Germinal center (tissue), 1 donor: ENCODE data around the gene CNIH2.
A peak's percentile ranks its signal among the peaks of the same experiment; 100 is the strongest.
"Not testable (repeated sequence)": the region's sequence is repeated elsewhere in the genome, so short reads cannot be mapped to it uniquely, and the experiment has no call there.

Experiments used
- DNase-seq: peaks from one replicate; pipeline ENCODE4 v3.0.0; 2012; ENCODE audit warnings: mixed read lengths, low spot score

Gene CNIH2

DNA sequence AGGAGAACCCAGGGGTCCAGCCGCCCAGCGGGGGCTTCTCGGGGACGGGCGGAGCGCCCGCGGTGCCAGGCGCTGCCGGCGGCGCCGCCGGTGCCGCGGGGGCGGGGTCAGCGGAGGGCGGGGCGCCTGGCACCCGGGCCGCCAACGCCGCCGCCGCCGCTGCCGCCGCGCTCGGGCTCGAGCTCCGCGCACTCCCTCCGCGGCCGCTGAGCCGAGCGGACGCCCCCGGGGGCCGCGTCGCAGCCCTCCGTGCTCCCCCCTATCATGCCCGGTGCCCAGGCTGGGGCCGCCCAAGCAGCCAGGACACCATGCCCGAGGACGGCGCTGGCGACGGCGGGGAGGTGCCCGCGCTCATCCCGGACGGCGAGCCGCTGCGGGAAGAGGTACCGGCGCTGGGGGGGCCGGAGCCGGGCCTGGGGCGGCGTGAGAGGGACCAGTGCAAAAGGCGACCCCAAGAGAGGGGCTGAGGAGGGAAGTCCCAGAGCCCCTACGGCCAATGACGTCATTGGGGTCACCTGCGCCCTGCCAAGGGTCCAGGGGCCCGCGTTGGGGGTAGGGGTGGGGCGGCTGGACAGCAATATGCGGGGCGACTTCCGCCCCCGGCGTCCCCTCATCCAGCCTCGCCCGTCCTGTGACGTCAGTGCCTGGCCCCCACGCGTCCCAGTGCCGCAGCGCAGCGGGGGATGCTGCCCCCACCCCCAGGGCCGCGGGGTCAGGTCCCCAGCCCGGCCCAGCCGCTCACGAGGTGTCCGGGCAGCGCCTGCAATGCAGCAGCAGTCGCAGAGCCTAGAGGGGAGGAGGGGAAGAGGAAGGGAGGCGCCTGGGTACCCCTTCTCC, 13.9 kb downstream of the CNIH2 start, which contains the start of gene TMEM151A:
Gene TMEM151A (plus strand): TSS at position 189 of the 837 bp plus-strand sequence. CDS start 120 bp downstream, at position 309.
- peak; percentile 44 for DNase-seq

DNA sequence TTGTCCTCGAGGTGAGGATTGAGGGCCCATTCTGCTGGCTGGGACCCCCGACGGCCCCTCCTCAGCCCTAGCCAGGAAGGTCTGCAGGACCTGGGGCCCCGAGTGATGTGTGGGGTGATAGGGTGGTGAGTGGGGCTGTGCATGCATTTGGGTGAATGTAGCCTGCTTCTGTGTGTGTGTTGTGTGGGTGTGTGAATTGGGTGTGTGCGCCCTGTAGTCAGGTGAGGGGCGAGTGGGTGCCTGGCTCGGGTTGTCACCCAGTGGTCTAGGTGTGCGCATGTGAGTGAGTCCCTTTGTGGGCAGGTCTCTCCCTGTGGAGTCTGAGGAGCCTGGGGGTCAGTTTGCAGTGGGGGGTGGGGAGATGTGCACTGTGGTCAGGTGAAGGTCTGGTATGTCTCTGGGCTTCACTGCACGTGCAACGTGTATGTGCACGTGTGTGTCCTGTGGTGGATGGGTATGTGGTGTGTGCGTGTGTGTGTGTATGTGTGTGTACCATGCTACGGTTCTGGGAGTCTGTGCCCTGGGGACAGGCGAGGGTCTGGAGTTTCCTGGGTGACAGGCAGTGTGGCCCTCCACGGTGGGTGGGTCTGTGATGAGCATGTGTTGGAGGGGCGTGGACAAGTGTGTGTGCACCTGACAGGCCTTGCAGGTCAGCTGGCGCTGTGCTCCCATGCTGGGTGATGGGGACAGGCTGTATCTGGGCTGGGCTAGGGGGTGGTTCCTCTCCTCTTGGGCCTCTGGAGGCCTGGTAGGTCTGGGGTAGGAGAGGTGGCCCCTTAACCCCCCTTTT, 14.8 kb downstream of the CNIH2 start:
- no peak for DNase-seq

DNA sequence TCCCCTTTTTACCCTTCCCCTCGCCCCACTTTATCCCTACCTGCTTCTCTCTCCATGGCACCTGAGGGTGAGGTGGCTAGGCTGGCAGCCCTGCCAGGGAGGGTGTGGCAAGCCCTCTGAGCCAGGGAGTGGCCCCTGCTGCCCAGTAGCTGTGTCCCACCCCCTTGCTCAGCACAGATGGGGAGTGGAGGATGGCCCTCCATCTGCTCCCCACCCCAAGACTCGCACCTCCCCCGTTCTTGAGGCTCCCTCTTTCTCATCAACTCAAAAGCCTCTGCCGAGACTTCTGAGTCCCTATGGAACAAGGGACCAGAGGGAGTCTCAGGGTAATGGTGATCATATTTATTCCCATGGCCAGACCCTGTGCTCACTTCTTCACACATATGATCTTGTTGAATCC, 15.4 kb downstream of the CNIH2 start:
- no peak for DNase-seq

DNA sequence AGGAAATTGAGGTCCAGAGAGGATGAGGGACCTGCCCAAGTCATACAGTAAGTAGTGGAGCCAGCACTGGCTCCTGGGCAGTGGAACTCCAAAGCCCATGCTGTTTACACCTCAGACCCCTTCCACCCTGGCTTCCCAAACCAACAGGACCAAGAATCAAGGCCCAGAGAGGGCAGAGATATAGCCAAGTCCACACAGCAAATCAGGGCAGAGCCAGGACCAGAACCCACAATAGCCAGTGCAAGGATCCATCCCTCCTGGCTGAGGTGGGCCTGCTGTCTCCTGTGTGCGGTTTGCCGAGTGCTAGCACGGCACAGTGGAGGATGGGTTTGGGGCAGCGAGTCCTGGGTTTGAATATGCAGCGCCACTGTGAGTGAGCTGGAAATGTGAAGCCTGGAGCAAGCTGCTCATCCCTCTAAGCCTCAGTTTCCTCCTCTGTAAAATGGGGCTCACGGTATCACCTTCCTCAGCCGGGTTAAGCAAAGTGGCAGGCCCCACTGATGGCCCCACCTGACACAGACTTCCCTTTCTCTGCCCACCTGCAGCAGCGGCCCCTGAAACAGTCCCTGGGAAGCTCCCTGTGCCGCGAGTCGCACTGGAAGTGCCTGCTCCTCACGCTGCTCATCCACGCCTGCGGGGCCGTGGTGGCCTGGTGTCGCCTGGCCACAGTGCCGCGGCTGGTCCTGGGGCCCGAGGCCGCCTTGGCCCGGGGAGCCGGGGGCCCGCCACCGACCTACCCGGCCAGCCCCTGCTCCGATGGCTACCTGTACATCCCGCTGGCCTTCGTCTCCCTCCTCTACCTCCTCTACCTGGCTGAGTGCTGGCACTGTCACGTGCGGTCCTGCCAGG, 16.0 kb downstream of the CNIH2 start:
- DNase-seq: no peak

DNA sequence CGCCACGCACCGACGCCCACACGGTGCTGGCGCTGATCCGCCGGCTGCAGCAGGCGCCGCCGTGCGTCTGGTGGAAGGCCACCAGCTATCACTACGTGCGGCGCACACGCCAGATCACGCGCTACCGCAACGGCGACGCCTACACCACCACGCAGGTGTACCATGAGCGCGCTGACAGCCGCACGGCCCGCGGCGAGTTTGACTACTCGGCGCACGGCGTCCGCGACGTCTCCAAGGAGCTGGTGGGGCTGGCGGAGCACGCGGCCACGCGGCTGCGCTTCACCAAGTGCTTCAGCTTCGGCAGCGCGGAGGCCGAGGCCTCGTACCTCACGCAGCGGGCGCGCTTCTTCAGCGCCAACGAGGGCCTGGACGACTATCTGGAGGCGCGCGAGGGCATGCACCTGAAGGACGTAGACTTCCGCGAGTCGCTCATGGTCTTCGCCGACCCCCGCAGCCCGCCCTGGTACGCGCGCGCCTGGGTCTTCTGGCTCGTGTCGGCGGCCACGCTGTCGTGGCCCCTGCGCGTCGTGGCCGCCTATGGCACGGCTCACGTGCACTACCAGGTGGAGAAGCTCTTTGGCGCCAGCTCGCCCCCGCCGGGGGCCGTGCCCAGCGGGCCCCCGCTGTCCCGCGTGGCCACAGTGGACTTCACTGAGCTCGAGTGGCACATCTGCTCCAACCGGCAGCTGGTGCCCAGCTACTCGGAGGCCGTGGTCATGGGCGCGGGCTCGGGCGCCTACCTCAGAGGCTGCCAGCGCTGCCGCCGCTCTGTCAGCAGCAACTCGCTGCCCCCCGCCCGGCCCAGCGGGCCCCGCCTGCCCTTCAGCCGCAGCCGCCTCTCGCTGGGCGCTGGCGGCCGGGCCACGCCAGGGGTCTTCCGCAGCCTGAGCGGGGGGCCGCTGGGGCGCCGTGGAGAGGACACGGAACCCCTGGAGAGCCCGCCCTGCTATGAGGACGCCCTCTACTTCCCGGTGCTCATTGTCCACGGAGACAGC, 16.9 kb downstream of the CNIH2 start:
- DNase-seq: no peak

DNA sequence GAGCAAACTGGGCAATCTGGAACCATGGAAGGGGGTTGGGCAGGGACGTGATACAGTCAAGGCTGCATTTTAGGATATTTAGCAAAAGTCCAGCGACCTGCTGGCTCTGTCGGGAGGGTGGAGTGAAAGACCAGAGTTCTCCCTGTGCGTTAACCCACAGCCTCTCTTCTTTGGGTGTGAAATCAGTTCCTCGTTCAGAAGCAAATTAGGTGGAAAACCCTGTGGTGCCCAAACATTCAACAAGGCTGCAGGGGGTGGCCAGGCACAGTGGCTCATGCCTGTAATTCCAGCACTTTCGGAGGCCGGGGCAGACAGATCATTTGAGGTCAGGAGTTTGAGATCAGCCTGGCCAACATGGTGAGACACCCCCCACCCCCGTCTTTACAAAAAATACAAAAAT, 19.6 kb downstream of the CNIH2 start:
- no peak for DNase-seq

DNA sequence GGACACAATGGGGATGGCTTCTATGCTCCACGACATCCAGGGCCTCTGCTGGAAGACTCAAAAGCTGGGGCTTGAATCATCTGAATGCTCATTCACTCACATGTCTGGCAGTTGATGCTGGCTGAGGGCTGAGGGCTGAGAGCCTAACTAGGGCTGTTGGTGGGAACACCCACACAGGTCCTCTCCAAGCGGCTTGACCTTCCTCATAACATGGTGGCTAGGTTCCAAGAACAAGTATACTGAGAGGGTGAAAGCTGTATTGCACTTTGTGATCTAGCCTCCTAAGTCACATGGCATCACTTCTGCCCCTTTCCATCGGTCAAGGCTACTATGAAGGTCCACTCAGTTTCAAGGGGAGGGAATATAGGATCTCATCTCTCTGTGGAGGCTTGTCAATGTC, 21.2 kb downstream of the CNIH2 start:
- DNase-seq: no peak

DNA sequence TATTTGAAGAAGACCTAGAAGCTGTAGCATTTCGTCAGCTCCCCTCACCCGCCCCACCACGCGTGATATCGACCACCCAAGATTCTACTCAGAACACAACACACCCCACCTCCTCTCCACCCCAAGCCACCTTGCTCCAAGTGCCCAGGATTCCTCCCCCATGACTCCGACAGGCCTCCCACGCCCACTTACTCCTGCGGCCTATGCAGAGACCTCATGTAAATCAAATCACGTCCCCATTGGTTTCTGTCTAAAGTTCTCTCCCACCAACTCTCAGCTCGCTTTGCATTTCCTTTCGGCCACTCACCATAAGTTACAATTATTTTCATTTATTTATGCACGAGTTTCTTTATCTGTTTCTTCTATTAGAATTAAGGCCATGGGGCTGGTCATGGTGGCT, 24.7 kb downstream of the CNIH2 start:
- DNase-seq: no peak

DNA sequence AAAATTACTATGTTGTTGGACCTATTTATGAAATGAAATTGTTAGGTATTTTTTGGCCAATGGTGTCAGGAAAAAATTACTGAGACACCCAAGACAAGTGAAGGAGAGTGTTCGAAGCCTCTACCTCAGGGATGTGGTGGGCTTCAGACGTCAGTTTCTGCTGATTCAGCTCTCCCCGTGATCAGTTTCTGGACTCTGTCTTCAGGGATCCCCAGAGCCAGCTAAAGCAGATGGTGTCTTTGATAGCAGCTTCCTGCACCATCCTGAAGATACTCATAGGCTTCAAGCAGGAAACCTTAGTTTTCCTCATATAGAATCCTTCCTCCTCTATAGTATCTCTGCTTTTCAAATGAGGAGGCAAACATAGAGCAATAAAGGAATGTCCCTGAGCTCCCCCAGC, 31.5 kb downstream of the CNIH2 start:
- no peak for DNase-seq

DNA sequence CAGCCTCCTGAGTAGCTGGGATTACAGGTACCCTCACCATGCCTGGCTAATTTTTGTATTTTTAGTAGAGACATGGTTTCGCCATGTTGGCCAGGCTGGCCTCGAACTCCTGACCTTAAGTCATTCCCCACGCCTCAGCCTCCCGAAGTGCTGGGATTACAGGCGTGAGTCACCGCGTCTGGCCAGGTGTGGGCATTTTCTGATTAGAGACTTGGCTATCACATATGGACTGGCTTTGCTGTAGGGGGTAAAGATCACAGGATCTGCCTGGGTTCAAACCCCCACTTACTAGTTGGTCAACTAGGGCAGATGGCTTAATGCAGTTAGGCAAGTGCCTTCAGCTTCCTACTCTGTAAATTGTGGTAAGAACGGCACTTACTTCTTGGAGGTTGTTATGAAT, 32.3 kb downstream of the CNIH2 start:
- DNase-seq: no peak

DNA sequence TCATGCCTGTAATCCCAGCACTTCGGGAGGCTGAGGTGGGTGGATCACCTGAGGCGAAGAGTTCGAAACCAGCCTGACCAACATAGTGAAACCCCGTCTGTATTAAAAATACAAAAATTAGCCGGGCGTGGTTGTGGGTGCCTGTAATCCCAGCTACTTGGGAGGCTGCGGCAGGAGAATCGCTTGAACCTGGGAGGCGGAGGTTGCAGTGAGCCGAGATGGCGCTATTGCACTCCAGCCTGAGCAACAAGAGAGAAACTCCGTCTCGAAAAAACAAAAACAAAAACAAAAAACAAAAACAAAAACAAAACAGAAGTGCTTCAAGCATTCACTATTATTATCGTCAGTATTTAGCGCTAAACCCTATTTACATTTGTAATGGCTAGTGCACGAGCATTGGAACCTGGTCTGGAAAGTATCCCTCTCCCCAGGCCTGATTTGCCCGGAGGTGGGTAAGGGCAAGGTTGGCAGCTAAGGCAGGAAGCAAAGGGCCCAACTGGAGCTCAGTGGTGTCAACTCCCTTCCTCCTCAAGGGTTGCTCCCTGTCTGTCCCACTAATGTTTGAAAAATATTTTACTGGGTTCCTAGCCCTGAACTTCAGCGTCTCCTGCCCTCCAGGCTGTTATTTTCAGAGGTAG, 32.9 kb downstream of the CNIH2 start:
- not testable (repeated sequence) for DNase-seq

DNA sequence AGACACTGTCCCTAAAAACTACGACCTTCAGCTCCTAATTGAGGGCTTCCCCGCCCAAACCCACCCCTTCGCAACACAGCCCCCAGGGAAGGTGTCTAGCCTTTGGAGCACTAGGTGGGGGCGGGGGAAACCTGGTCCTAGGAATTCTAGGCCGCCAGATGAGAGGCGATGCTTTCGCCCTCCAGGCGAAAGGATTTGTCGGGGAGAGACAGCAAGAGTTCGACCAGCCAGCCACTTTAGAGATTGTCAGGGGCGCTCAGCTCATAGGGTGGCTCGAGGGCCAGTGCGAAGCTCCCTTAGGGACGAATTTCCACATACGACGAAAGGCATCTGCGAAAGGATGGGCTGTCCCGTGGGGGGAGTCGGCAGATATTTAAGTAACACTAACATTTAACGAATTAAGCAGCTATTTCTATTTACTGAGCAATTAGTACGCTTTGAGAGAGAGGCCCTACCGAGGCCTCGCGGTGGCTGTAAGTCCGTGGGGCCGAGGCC, 33.5 kb downstream of the CNIH2 start:
- no peak for DNase-seq

DNA sequence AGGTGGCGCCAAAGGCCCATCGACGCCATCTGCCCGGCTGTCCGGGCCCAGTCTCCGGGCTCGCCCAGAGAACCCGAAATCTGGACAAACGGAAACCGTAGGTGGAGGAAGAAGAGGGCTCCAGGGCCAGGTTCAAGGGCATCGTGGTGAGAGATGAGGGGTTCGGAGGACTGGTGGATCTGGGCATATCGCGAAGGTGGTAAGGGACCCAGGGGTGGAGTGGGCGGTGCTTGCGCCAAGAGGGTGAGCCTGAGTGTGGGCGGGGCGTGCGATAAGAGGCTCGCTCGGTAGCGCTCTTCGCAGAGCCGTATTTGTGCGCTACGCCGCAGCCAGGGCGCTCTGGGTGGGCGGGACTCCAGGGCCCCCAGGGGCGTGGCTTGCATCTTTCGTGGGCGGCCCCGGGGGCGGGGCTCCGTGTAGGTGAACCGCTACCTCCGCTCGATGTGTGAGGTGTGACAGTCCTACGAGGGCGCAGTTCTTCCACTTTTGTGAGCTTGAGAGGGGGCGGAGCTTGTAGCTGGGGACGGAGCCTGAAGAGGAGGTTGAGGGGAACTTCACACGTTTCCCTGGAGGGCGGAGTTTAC, 34.1 kb downstream of the CNIH2 start:
- DNase-seq: peak; percentile 92

DNA sequence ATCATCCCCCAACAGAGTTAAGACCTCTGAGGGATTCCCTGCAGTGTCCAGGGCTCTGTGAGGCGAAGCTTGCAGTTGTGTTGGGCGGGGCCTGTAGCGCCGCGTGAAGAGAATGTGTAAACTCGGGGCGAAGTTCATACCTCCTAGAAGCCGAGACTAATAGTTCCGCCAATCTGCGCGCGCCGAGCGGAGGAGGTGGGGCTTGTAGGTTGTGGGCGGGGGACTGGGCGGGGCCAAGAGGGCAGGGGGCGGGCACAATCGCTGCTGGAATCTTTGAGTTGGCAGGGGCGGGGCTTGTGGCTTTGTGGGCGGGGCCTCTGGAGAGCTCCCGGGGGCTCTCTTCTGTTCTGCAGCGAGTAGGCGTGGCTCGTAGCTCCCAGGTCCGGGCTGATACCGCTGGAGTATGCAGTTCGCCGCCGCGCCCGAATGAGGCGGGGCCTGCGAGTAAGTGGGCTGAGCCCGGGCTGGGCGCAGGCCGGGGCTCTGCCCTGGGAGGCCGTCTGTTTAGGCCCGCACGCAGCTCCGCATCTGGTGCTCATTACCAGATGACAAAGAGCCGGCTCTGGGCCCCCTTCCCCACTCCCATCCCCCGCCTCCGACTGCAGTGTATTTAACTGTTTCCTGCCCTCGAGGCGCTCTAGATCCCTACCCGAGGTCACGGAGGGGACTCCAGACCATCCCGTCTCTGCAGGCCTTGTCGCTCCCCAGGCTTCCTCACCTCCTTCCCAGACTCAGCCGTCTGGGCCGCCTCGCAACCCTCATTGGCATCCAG, 34.8 kb downstream of the CNIH2 start:
- peak; percentile 97 for DNase-seq

DNA sequence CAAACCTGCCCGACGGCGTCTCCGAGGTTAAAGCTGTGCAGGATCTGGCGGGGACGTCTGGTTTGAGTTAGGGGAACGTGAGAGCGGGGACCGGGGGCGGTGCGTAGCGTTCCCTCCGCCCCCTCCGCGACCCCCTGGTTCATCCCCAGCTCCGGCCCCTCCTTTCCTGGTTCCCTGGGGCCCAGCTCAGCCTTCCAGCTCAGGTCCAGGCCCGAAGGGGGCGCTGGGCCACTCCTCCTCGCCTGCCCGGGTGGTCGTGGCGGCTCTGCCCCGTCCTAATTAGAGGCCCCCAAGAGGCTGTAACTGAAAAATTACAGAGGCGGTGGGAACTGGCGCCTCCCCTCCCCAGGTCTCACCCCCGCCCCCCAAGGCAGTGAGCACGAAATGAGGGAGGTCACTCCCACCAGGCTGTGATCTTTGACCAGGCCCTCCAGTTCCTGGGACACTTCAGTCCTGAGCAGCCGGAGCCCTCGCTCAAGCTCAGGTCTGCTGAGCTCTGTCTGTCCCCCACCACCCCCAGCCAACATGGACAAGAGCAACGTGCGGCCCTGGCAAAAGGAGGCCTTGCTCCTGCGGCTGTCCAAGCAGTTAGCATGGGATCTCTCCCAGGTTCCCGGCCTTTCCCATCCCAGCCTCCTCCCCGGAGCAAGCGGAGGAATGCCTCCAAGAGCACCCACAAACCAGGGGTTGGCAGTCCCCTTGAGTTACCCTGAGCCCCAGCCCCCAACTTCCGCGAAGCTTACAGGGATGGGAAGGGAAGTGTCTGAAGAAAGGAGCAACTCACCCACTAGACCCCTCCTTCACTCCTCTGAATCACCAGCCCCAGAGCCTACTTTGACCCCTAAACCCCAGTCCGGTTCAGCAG, 35.6 kb downstream of the CNIH2 start:
- DNase-seq: no peak

DNA sequence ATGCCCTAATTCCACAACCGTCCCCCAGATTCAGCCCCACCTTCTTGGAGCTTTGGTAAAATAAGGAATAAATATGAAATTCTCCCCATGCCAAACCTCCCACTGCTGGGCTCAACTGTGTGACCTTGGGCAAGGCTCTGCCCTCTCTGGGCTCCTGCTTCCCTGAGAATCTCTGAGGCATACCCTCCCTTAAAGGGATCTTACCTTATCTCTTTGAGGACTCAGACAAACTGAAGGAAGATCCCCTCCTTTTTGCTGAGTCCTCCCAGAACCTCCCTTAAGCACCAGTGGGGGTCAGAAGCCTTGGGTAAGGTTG, 36.2 kb downstream of the CNIH2 start:
- DNase-seq: no peak

DNA sequence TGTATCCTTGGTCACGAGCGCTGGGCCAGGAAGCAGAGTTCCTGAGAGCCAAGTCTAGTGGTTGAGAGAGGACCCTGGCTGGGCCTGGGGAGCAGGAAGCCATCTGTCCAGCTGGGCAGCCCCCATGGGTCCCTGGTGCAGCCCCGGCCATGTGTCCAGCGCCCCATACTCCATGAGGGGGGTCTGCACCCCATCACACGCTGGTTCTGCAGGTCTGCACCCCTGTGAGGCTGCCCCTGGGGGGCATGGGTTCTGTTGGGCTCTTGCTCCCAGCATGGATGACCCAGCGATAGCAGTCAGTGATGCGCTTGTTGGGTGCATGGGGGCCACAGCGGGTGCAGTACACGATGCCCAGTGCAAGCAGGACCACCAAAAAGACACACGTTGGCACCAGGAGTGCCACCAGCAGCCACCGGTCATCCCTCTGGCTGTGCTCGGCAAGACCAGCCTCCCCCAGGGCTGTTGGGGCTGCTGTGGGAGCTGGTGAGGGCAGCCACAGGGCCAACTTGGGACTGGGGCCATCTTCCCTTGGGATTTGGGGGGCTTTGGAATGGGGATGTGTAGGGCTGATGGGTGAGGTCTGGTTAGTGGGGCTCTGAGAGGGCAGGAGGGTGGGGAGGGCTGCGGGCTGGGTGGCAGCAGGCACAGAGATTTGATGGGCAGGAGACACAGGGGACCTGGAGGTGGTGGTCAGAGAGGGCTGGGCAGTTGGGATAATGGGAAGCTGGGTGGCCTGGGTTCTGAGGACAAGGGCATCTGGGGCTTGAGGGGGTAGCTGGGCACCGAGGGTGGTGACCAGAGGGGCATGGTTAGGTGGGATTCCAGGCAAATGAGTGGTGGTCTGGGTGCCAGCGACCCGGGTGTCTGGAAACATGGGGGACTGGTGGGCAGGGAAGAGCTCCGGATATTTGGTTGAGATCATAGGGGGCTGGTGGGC, 36.9 kb downstream of the CNIH2 start:
- DNase-seq: no peak
